HCT116 (cell line): ENCODE measurements around the gene PRCP. TPM values are rescaled to one million over a fixed set of nuclear protein-coding genes. Genes with fewer than 3 reads are reported as not detected.

Source experiments
- ATAC-seq: fragments of 200-7000 bp; cut with Tn5 transposase; 2 replicates; pipeline ENCODE4 v1.9.1; 2020; ENCODE audit warnings: mild to moderate bottlenecking, moderate library complexity
- BruUV-seq: library from RNA; stranded (reverse); fragments of 400-500 nt; replicated peaks from 2 replicates; lab custom pipeline; 2021; lab: Mats Ljungman, UMichigan
- CTCF ChIA-PET: fragments of 300-600 bp; sonication (Branson Sonifier 250); formaldehyde crosslinking; loops from one replicate; lab custom pipeline; 2021; ENCODE audit warnings: antibody characterized with exemption; lab: Charles Lee
- POLR2A ChIA-PET: fragments of 300-600, 350-600 bp; sonication (Branson Sonifier 250); formaldehyde crosslinking; loops from one replicate; lab custom pipeline; 2021; ENCODE audit warnings: antibody characterized with exemption; lab: Charles Lee
- RAD21 ChIA-PET, 2 experiments: fragments of 300-600 bp; sonication (Branson Sonifier 250); formaldehyde crosslinking; loops; one replicate each; lab custom pipeline; 2023; ENCODE audit warnings: low total read pairs in 2 of 2; ENCODE audit not compliant: uncharacterized antibody in 2 of 2, unreplicated experiment in 2 of 2, low non-redundant PET in 1 of 2; lab: Charles Lee
- DNase-seq: peaks from one replicate; pipeline ENCODE4 v3.0.0-alpha.2; 2010; ENCODE audit warnings: low read depth, low spot score
- H2AFZ ChIP-seq: fragments of 200-600 bp; shearing (Covaris generic), sonication (generic); 2 replicates; pipeline ENCODE4 v1.6.1; 2017; ENCODE audit warnings: low read depth, mixed run types, mixed read lengths, antibody characterized with exemption, low read length; ENCODE audit not compliant: poor library complexity, severe bottlenecking
- H3K27ac ChIP-seq: 2 replicates; pipeline ENCODE4 v1.5.1; 2012; ENCODE audit warnings: low read depth, low read length
- H3K27me3 ChIP-seq: fragments of 200-600 bp; sonication (generic); 2 replicates; pipeline ENCODE4 v1.6.1; 2016; ENCODE audit warnings: mixed run types, low read length, mixed read lengths; ENCODE audit not compliant: insufficient read depth
- H3K36me3 ChIP-seq, 2 experiments: fragments of 200-500 bp in 1 of 2; fragments of 200-600 bp in 1 of 2; sonication (Bioruptor generic) in 1 of 2; sonication (generic) in 1 of 2; 2 replicates each; pipeline versions ENCODE4 v1.5.1 to v1.6.1; 2014 to 2016; ENCODE audit warnings: low read length in 2 of 2, inconsistent platforms in 1 of 2, mixed read lengths in 1 of 2, mixed run types in 1 of 2; ENCODE audit not compliant: insufficient read depth in 2 of 2, control insufficient read depth in 1 of 2
- H3K4me1 ChIP-seq, 2 experiments: fragments of 200-600 bp in 1 of 2; sonication (generic) in 1 of 2; 2 replicates each; pipeline versions ENCODE4 v1.5.1 to v1.6.1; 2012 to 2017; ENCODE audit warnings: low read length in 2 of 2, inconsistent platforms in 1 of 2, mild to moderate bottlenecking in 1 of 2, mixed read lengths in 1 of 2, mixed run types in 1 of 2, moderate library complexity in 1 of 2; ENCODE audit not compliant: insufficient read depth in 2 of 2, control insufficient read depth in 1 of 2
- H3K4me2 ChIP-seq: fragments of 200-600 bp; sonication (generic); 2 replicates; pipeline ENCODE4 v1.6.1; 2017; ENCODE audit warnings: mixed run types, low read length, mixed read lengths
- H3K4me3 ChIP-seq, 2 experiments: fragments of 200-600 bp in 1 of 2; sonication (generic) in 1 of 2; replicated peaks in 1 of 2; 2 replicates each; pipeline ENCODE4 v1.5.1; 2011 to 2016; ENCODE audit warnings: low read length in 2 of 2, control low read depth in 1 of 2, low read depth in 1 of 2, mild to moderate bottlenecking in 1 of 2, mixed read lengths in 1 of 2, mixed run types in 1 of 2
- H3K79me2 ChIP-seq: fragments of 200-600 bp; sonication (generic); 2 replicates; pipeline ENCODE4 v1.6.1; 2017; ENCODE audit warnings: mild to moderate bottlenecking, mixed run types, low read length, moderate library complexity, mixed read lengths; ENCODE audit not compliant: insufficient read depth
- H3K9ac ChIP-seq: fragments of 200-600 bp; sonication (generic); 2 replicates; pipeline ENCODE4 v1.6.1; 2016; ENCODE audit warnings: low read length, mixed read lengths
- H3K9me2 ChIP-seq: fragments of 200-600 bp; sonication (generic), shearing (Covaris generic); 2 replicates; pipeline ENCODE4 v1.6.1; 2017; ENCODE audit warnings: mixed run types, mild to moderate bottlenecking, moderate library complexity; ENCODE audit not compliant: insufficient read depth
- H3K9me3 ChIP-seq, 2 experiments: fragments of 200-500 bp in 1 of 2; fragments of 200-600 bp in 1 of 2; sonication (Bioruptor generic) in 1 of 2; sonication (generic) in 1 of 2; 2 replicates each; pipeline ENCODE4 v1.6.1; 2014 to 2017; ENCODE audit warnings: low read length in 2 of 2, mixed read lengths in 2 of 2, inconsistent platforms in 1 of 2, low read depth in 1 of 2, mild to moderate bottlenecking in 1 of 2, mixed run types in 1 of 2, moderate library complexity in 1 of 2; ENCODE audit not compliant: control insufficient read depth in 1 of 2, insufficient read depth in 1 of 2
- H4K20me1 ChIP-seq: fragments of 200-600 bp; sonication (generic), shearing (Covaris generic); 2 replicates; pipeline ENCODE4 v1.6.1; 2017; ENCODE audit warnings: mixed run types, mild to moderate bottlenecking, moderate library complexity; ENCODE audit not compliant: insufficient read depth
- CBX3 ChIP-seq: IDR thresholded peaks from 2 replicates; pipeline ENCODE4 v1.6.1; 2012; ENCODE audit warnings: low read depth
- CEBPB ChIP-seq: IDR thresholded peaks from 2 replicates; pipeline ENCODE4 v1.6.1; 2012; ENCODE audit warnings: low read depth
- EGR1 ChIP-seq: IDR thresholded peaks from 2 replicates; pipeline ENCODE4 v1.6.1; 2012; ENCODE audit warnings: low read depth
- ELF1 ChIP-seq: IDR thresholded peaks from 2 replicates; pipeline ENCODE4 v1.6.1; 2012; ENCODE audit warnings: low read depth, borderline replicate concordance
- EZH2 ChIP-seq: fragments of 200-600 bp; sonication (generic); IDR thresholded peaks from 2 replicates; pipeline ENCODE4 v1.6.1; 2017; ENCODE audit warnings: antibody characterized with exemption, mixed run types
- EZH2phosphoT487 ChIP-seq: fragments of 200-600 bp; IDR thresholded peaks from 2 replicates; pipeline ENCODE4 v1.6.1; 2018; ENCODE audit warnings: antibody characterized with exemption, borderline replicate concordance
- JUND ChIP-seq: IDR thresholded peaks from 2 replicates; pipeline ENCODE4 v1.6.1; 2012
- POLR2A ChIP-seq: IDR thresholded peaks from 2 replicates; pipeline ENCODE4 v1.7.0; 2011; ENCODE audit warnings: borderline replicate concordance; ENCODE audit not compliant: insufficient read depth, insufficient read length; ENCODE audit errors: extremely low read depth
- POLR2AphosphoS5 ChIP-seq: IDR thresholded peaks from 2 replicates; pipeline ENCODE4 v1.6.1; 2011; ENCODE audit warnings: mild to moderate bottlenecking, low read depth, low read length, moderate library complexity
- RAD21 ChIP-seq: IDR thresholded peaks from 2 replicates; pipeline ENCODE4 v1.6.1; 2012; ENCODE audit warnings: low read depth, mild to moderate bottlenecking
- SRF ChIP-seq: IDR thresholded peaks from 2 replicates; pipeline ENCODE4 v1.6.1; 2012; ENCODE audit warnings: low read depth
- TCF7L2 ChIP-seq: IDR thresholded peaks from 2 replicates; pipeline ENCODE4 v1.7.0; 2011; ENCODE audit warnings: borderline replicate concordance, inconsistent platforms; ENCODE audit not compliant: insufficient read depth, insufficient read length; ENCODE audit errors: extremely low read depth
- YY1 ChIP-seq: IDR thresholded peaks from 2 replicates; pipeline ENCODE4 v1.6.1; 2011; ENCODE audit warnings: low read length, low read depth, moderate library complexity, mild to moderate bottlenecking; ENCODE audit not compliant: insufficient replicate concordance; ENCODE audit errors: extremely low read depth
- ZFX ChIP-seq: fragments of 450-650 bp; IDR thresholded peaks from 2 replicates; pipeline ENCODE4 v1.6.1; 2017
- intact Hi-C: fragments of 100-400 bp; cut with micrococcal nuclease; formaldehyde crosslinking; loops from 2 replicates; pipeline ENCODE4 v1.10.0; 2022
- total RNA-seq: library from RNA; stranded (reverse); gene quantifications from one replicate; pipeline ENCODE4 v1.2.1, GENCODE V29; 2021; ENCODE audit not compliant: unreplicated experiment
- TF ChIP-seq, protein P1 (sequence below), 3 experiments: fragments of 200-600 bp in 1 of 3; sonication (generic) in 1 of 3; IDR thresholded peaks in 2 of 3; conservative IDR thresholded peaks in 1 of 3; 2 replicates each; pipeline ENCODE4 v1.5.1; 2012 to 2017; ENCODE audit warnings: low read depth in 2 of 3, low read length in 2 of 3, antibody characterized with exemption in 1 of 3, borderline replicate concordance in 1 of 3, control low read depth in 1 of 3, mild to moderate bottlenecking in 1 of 3, mixed read lengths in 1 of 3, mixed run types in 1 of 3, moderate library complexity in 1 of 3; ENCODE audit not compliant: insufficient read depth in 1 of 3
- TF ChIP-seq, protein P2 (sequence below): IDR thresholded peaks from 2 replicates; pipeline ENCODE4 v1.6.1; 2012
- TF ChIP-seq, protein P3 (sequence below): IDR thresholded peaks from 2 replicates; pipeline ENCODE4 v1.6.1; 2012
- TF ChIP-seq, protein P4 (sequence below): IDR thresholded peaks from 2 replicates; pipeline ENCODE4 v1.6.1; 2012; ENCODE audit warnings: low read depth
- TF ChIP-seq, protein P5 (sequence below): IDR thresholded peaks from 2 replicates; pipeline ENCODE4 v1.6.1; 2011; ENCODE audit warnings: mild to moderate bottlenecking, low read length, moderate library complexity; ENCODE audit not compliant: insufficient replicate concordance; ENCODE audit errors: extremely low read depth

The PRCP gene
- total RNA-seq, 1 experiment from 2014 or later = 50.0 TPM

DNA sequence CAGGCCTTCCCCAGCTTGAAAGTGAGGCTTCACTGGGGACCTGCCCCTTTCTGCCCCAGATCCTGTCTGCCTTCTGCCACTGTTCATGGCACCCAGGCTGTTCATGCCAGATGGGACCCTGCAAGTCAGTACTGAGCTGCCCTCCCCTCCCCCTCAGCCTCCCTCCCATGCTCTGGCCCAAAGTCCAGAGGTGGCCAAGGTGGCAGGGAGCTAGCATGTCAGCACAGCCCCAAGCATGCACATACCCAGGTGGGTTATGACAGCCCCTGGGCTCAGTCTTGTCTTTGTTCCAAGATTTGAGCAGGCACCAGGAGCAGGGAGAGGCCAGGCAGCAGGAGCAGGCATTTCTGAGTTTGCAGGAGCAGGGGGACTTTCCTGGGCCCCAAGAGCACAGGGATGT lies 45.5 kb upstream of the PRCP start:
- Histone ChIP-seq H3K27ac (no peak overlapping the region), H3K4me1 (no peaks in the 10 kb centered on the region), H3K79me2 (no peaks in the 10 kb centered on the region), H3K9ac (no peak overlapping the region), H4K20me1 (no peaks in the 10 kb centered on the region), H2AFZ (no peak overlapping the region), H3K36me3 (no peaks in the 10 kb centered on the region), H3K9me3 (no peaks in the 10 kb centered on the region; a peak in 1 of 4 replicates), H3K4me3 (no peak overlapping the region), H3K4me2 (no peak overlapping the region), H3K9me2 (no peaks in the 10 kb centered on the region), H3K27me3 (no peaks in the 10 kb centered on the region)
- TF ChIP-seq, protein P1, sequence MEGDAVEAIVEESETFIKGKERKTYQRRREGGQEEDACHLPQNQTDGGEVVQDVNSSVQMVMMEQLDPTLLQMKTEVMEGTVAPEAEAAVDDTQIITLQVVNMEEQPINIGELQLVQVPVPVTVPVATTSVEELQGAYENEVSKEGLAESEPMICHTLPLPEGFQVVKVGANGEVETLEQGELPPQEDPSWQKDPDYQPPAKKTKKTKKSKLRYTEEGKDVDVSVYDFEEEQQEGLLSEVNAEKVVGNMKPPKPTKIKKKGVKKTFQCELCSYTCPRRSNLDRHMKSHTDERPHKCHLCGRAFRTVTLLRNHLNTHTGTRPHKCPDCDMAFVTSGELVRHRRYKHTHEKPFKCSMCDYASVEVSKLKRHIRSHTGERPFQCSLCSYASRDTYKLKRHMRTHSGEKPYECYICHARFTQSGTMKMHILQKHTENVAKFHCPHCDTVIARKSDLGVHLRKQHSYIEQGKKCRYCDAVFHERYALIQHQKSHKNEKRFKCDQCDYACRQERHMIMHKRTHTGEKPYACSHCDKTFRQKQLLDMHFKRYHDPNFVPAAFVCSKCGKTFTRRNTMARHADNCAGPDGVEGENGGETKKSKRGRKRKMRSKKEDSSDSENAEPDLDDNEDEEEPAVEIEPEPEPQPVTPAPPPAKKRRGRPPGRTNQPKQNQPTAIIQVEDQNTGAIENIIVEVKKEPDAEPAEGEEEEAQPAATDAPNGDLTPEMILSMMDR (IDR thresholded peaks at IDR 0.05 in 2 of 3, conservative IDR thresholded peaks at IDR 0.05 in 1 of 3; ENCODE audit: borderline replicate concordance in 1 of 3, insufficient read depth in 1 of 3, low read depth in 2 of 3, low read length in 2 of 3) = no peak
- no peak for TF ChIP-seq EZH2
- TF ChIP-seq RAD21 = no peak
- TF ChIP-seq POLR2A = no peak
- TF ChIP-seq EGR1 = no peak
- no peak for TF ChIP-seq YY1
- TF ChIP-seq TCF7L2 = no peak
- TF ChIP-seq CBX3 = no peak
- no peak for TF ChIP-seq ELF1
- no peak for TF ChIP-seq EZH2phosphoT487
- no peak for TF ChIP-seq CEBPB
- TF ChIP-seq SRF = no peak
- TF ChIP-seq, protein P2, sequence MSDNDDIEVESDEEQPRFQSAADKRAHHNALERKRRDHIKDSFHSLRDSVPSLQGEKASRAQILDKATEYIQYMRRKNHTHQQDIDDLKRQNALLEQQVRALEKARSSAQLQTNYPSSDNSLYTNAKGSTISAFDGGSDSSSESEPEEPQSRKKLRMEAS = no peak
- TF ChIP-seq, protein P3, sequence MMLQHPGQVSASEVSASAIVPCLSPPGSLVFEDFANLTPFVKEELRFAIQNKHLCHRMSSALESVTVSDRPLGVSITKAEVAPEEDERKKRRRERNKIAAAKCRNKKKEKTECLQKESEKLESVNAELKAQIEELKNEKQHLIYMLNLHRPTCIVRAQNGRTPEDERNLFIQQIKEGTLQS = no peak
- TF ChIP-seq, protein P4, sequence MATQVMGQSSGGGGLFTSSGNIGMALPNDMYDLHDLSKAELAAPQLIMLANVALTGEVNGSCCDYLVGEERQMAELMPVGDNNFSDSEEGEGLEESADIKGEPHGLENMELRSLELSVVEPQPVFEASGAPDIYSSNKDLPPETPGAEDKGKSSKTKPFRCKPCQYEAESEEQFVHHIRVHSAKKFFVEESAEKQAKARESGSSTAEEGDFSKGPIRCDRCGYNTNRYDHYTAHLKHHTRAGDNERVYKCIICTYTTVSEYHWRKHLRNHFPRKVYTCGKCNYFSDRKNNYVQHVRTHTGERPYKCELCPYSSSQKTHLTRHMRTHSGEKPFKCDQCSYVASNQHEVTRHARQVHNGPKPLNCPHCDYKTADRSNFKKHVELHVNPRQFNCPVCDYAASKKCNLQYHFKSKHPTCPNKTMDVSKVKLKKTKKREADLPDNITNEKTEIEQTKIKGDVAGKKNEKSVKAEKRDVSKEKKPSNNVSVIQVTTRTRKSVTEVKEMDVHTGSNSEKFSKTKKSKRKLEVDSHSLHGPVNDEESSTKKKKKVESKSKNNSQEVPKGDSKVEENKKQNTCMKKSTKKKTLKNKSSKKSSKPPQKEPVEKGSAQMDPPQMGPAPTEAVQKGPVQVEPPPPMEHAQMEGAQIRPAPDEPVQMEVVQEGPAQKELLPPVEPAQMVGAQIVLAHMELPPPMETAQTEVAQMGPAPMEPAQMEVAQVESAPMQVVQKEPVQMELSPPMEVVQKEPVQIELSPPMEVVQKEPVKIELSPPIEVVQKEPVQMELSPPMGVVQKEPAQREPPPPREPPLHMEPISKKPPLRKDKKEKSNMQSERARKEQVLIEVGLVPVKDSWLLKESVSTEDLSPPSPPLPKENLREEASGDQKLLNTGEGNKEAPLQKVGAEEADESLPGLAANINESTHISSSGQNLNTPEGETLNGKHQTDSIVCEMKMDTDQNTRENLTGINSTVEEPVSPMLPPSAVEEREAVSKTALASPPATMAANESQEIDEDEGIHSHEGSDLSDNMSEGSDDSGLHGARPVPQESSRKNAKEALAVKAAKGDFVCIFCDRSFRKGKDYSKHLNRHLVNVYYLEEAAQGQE = no peak
- TF ChIP-seq ZFX = no peak
- no peak for TF ChIP-seq POLR2AphosphoS5
- TF ChIP-seq, protein P5, sequence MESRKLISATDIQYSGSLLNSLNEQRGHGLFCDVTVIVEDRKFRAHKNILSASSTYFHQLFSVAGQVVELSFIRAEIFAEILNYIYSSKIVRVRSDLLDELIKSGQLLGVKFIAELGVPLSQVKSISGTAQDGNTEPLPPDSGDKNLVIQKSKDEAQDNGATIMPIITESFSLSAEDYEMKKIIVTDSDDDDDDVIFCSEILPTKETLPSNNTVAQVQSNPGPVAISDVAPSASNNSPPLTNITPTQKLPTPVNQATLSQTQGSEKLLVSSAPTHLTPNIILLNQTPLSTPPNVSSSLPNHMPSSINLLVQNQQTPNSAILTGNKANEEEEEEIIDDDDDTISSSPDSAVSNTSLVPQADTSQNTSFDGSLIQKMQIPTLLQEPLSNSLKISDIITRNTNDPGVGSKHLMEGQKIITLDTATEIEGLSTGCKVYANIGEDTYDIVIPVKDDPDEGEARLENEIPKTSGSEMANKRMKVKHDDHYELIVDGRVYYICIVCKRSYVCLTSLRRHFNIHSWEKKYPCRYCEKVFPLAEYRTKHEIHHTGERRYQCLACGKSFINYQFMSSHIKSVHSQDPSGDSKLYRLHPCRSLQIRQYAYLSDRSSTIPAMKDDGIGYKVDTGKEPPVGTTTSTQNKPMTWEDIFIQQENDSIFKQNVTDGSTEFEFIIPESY = no peak
- no peak for TF ChIP-seq JUND
- no TSS peak for BruUV-seq
- intact Hi-C loops = no loop called here
- POLR2A ChIA-PET = no interaction called here
- CTCF ChIA-PET = interaction anchor here (1.5 kb wide), 1 partner anchor 19 kb away, joined by 3 read pairs; no protein-coding TSS in a partner anchor
- DNase-seq (no peak), ATAC-seq (no peak)
- RAD21 ChIA-PET = no interaction called here
